GM23248 (cell line): ENCODE measurements around the gene GALNT13.

Experiments used
- EZH2 ChIP-seq: fragments of 200-600 bp; sonication (generic); IDR thresholded peaks from 2 replicates; pipeline ENCODE4 v1.6.1; 2018; ENCODE audit warnings: antibody characterized with exemption, mild to moderate bottlenecking; ENCODE audit not compliant: insufficient read depth, poor library complexity, severe bottlenecking
- EZH2phosphoT487 ChIP-seq: fragments of 200-600 bp; sonication (generic); IDR thresholded peaks from 2 replicates; pipeline ENCODE4 v1.6.1; 2018; ENCODE audit warnings: antibody characterized with exemption, moderate library complexity, mild to moderate bottlenecking, low read depth; ENCODE audit not compliant: insufficient read depth

GRCh38 chr2:154374416-154374815 is 502.7 kb downstream of the GALNT13 start:
- no peak for TF ChIP-seq EZH2phosphoT487
- no peak for TF ChIP-seq EZH2
